Activated B cell treated with CpG ODN at 0.5 μM for 24 hours (primary cell): ENCODE measurements around the gene TBL1Y. TPM values are rescaled to one million over a fixed set of nuclear protein-coding genes. Genes with fewer than 3 reads are reported as not detected.

Experiments
- ATAC-seq: fragments of 200-7000 bp; cut with Tn5 transposase; one replicate; pipeline ENCODE4 v1.10.0; 2021; ENCODE audit warnings: low read depth, mild to moderate bottlenecking, moderate library complexity
- CTCF ChIA-PET: fragments of 350-600 bp; sonication (Branson Sonifier 250); formaldehyde crosslinking; loops from one replicate; lab custom pipeline; 2021; ENCODE audit warnings: antibody characterized with exemption; lab: Charles Lee
- POLR2A ChIA-PET: fragments of 350-600 bp; sonication (Branson Sonifier 250); formaldehyde crosslinking; loops from one replicate; lab custom pipeline; 2021; ENCODE audit warnings: antibody characterized with exemption; lab: Charles Lee
- DNase-seq: peaks from one replicate; pipeline ENCODE4 v3.0.0; 2022
- H3K27ac Mint-ChIP-seq: one replicate; pipeline ENCODE4 v1.8.0; 2020; ENCODE audit warnings: mixed read lengths
- H3K27me3 Mint-ChIP-seq: one replicate; pipeline ENCODE4 v1.8.0; 2021; ENCODE audit warnings: mixed read lengths
- H3K36me3 Mint-ChIP-seq: one replicate; pipeline ENCODE4 v1.8.0; 2021; ENCODE audit warnings: low read depth, mixed read lengths
- H3K4me1 Mint-ChIP-seq: one replicate; pipeline ENCODE4 v1.8.0; 2021; ENCODE audit warnings: mixed read lengths
- H3K4me3 Mint-ChIP-seq: one replicate; pipeline ENCODE4 v1.8.0; 2020; ENCODE audit warnings: mild to moderate bottlenecking, mixed read lengths
- H3K9me3 Mint-ChIP-seq: one replicate; pipeline ENCODE4 v1.8.0; 2020; ENCODE audit warnings: mixed read lengths
- CTCF ChIP-seq: fragments of 200-600 bp; IDR thresholded peaks from one replicate; pipeline ENCODE4 v1.8.0; 2022; ENCODE audit warnings: antibody characterized with exemption, mild to moderate bottlenecking
- intact Hi-C: fragments of 100-400 bp; cut with micrococcal nuclease; formaldehyde crosslinking; loops from one replicate; pipeline ENCODE4 v1.15.1; 2024
- total RNA-seq: library from RNA; stranded (reverse); gene quantifications from 2 replicates; pipeline ENCODE4 v1.2.3, GENCODE V29; 2022

TBL1Y gene
- total RNA-seq, 1 donor from 2014 or later = not detected

GRCh38 chrY:6928265-6928664, 17.8 kb downstream of the TBL1Y start:
- DNase-seq (no peak), ATAC-seq (no peak)
- intact Hi-C loops = no loop called here
- H3K27ac Mint-ChIP-seq = no peak overlapping the region
- H3K4me1 Mint-ChIP-seq = no peaks in the 10 kb centered on the region
- H3K36me3 Mint-ChIP-seq = no peaks in the 10 kb centered on the region
- no peak overlapping the region for H3K4me3 Mint-ChIP-seq
- no peaks in the 10 kb centered on the region for H3K9me3 Mint-ChIP-seq
- CTCF ChIA-PET = no interaction called here
- POLR2A ChIA-PET = no interaction called here
- no peak for TF ChIP-seq CTCF
- H3K27me3 Mint-ChIP-seq = no peaks in the 10 kb centered on the region

GRCh38 chrY:6929237-6929636, 18.7 kb downstream of the TBL1Y start:
- TF ChIP-seq CTCF = no peak
- no peaks in the 10 kb centered on the region for H3K4me1 Mint-ChIP-seq
- ATAC-seq (no peak), DNase-seq (no peak)
- no peaks in the 10 kb centered on the region for H3K9me3 Mint-ChIP-seq
- CTCF ChIA-PET = no interaction called here
- POLR2A ChIA-PET = no interaction called here
- H3K27me3 Mint-ChIP-seq = no peaks in the 10 kb centered on the region
- intact Hi-C loops = no loop called here
- H3K27ac Mint-ChIP-seq = no peak overlapping the region
- no peaks in the 10 kb centered on the region for H3K36me3 Mint-ChIP-seq
- H3K4me3 Mint-ChIP-seq = no peak overlapping the region

GRCh38 chrY:6931779-6932396, 21.4 kb downstream of the TBL1Y start:
- no peaks in the 10 kb centered on the region for H3K36me3 Mint-ChIP-seq
- no peaks in the 10 kb centered on the region for H3K4me1 Mint-ChIP-seq
- TF ChIP-seq CTCF = no peak
- CTCF ChIA-PET = no interaction called here
- DNase-seq (no peak), ATAC-seq (no peak)
- H3K9me3 Mint-ChIP-seq = no peaks in the 10 kb centered on the region
- no peak overlapping the region for H3K4me3 Mint-ChIP-seq
- POLR2A ChIA-PET = no interaction called here
- H3K27me3 Mint-ChIP-seq = no peaks in the 10 kb centered on the region
- H3K27ac Mint-ChIP-seq = no peak overlapping the region
- intact Hi-C loops = no loop called here

GRCh38 chrY:6935497-6935896, 25.0 kb downstream of the TBL1Y start:
- Mint-ChIP-seq H3K36me3 (no peaks in the 10 kb centered on the region), H3K4me1 (no peaks in the 10 kb centered on the region), H3K27ac (no peak overlapping the region), H3K9me3 (no peaks in the 10 kb centered on the region), H3K27me3 (no peaks in the 10 kb centered on the region), H3K4me3 (no peak overlapping the region)
- DNase-seq = no peak
- ChIA-PET POLR2A (no interaction called here), CTCF (no interaction called here)
- no peak for ATAC-seq
- no peak for TF ChIP-seq CTCF
- intact Hi-C loops = no loop called here

GRCh38 chrY:6947695-6948094, 37.2 kb downstream of the TBL1Y start:
- Mint-ChIP-seq H3K27ac (no peak overlapping the region), H3K36me3 (no peaks in the 10 kb centered on the region), H3K9me3 (no peaks in the 10 kb centered on the region), H3K27me3 (peaks cover 1% of the 10 kb centered on the region), H3K4me3 (no peak overlapping the region), H3K4me1 (no peaks in the 10 kb centered on the region)
- ATAC-seq (no peak), DNase-seq (no peak)
- CTCF ChIA-PET = no interaction called here
- TF ChIP-seq CTCF = no peak
- intact Hi-C loops = no loop called here
- POLR2A ChIA-PET = no interaction called here
